ENCODE data around the gene ATAD1. TPM values are rescaled to one million over a fixed set of nuclear protein-coding genes. Genes with fewer than 3 reads are reported as not detected.

Gene ATAD1
- total RNA-seq, 1 experiment from 2014 or later, result 46.7 TPM

DNA sequence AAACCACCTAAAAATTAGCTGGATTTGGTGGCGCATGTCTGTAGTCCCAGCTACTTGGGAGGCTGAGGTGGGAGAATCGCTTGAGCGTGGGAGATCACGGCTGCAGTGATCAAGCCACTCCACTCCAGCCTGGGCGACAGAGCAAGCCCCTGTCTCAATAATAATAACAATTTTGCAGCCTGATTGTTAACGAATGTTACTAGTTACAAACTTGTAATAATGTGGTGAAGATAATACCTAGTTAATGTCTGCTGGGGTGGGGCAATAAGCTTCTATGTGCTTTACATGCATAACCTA, 1.2 kb upstream of the ATAD1 start:
- Mint-ChIP-seq H3K9me3 (no peaks in the 10 kb centered on the region), H3K27ac (no peak overlapping the region), H3K4me1 (peaks cover 26% of the 10 kb centered on the region), H3K4me3 (peak overlapping the region; percentile 95), H3K27me3 (ENCODE audit: low read depth) (peaks cover 5% of the 10 kb centered on the region; the same call in 1 of the 2 replicates), H3K36me3 (peaks cover 3% of the 10 kb centered on the region)
- DNase-seq (ENCODE audit: low spot score), result no peak
- ATAC-seq, result no peak
- TF ChIP-seq TCF7 (CRISPR knock-in tag; IDR thresholded peaks at IDR 0.05; ENCODE audit: low read depth) (no peak), TEAD1 (CRISPR knock-in tag; IDR thresholded peaks at IDR 0.05) (no peak), EMX1 (CRISPR knock-in tag; IDR thresholded peaks at IDR 0.05) (no peak)
- TF ChIP-seq, protein P1, sequence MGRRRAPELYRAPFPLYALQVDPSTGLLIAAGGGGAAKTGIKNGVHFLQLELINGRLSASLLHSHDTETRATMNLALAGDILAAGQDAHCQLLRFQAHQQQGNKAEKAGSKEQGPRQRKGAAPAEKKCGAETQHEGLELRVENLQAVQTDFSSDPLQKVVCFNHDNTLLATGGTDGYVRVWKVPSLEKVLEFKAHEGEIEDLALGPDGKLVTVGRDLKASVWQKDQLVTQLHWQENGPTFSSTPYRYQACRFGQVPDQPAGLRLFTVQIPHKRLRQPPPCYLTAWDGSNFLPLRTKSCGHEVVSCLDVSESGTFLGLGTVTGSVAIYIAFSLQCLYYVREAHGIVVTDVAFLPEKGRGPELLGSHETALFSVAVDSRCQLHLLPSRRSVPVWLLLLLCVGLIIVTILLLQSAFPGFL (CRISPR knock-in tag; IDR thresholded peaks at IDR 0.05; ENCODE audit: borderline replicate concordance), result no peak
- TF ChIP-seq, protein P2, sequence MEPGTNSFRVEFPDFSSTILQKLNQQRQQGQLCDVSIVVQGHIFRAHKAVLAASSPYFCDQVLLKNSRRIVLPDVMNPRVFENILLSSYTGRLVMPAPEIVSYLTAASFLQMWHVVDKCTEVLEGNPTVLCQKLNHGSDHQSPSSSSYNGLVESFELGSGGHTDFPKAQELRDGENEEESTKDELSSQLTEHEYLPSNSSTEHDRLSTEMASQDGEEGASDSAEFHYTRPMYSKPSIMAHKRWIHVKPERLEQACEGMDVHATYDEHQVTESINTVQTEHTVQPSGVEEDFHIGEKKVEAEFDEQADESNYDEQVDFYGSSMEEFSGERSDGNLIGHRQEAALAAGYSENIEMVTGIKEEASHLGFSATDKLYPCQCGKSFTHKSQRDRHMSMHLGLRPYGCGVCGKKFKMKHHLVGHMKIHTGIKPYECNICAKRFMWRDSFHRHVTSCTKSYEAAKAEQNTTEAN (CRISPR knock-in tag; IDR thresholded peaks at IDR 0.05), result no peak
- TF ChIP-seq, protein P3, sequence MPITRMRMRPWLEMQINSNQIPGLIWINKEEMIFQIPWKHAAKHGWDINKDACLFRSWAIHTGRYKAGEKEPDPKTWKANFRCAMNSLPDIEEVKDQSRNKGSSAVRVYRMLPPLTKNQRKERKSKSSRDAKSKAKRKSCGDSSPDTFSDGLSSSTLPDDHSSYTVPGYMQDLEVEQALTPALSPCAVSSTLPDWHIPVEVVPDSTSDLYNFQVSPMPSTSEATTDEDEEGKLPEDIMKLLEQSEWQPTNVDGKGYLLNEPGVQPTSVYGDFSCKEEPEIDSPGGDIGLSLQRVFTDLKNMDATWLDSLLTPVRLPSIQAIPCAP (CRISPR knock-in tag; IDR thresholded peaks at IDR 0.05), result no peak
- POLR2A ChIA-PET, result interaction anchor here (0.6 to 3.0 kb wide), 4 partner anchors 9 to 942 kb away, joined by 3 to 22 read pairs (median 6); partner anchors contain the start of genes KLLN and PTEN
- CTCF ChIA-PET, result interaction anchor here (0.7 to 1.8 kb wide), 3 partner anchors 23 to 43 kb away, joined by 3 to 5 read pairs (median 3); no protein-coding TSS in a partner anchor

DNA sequence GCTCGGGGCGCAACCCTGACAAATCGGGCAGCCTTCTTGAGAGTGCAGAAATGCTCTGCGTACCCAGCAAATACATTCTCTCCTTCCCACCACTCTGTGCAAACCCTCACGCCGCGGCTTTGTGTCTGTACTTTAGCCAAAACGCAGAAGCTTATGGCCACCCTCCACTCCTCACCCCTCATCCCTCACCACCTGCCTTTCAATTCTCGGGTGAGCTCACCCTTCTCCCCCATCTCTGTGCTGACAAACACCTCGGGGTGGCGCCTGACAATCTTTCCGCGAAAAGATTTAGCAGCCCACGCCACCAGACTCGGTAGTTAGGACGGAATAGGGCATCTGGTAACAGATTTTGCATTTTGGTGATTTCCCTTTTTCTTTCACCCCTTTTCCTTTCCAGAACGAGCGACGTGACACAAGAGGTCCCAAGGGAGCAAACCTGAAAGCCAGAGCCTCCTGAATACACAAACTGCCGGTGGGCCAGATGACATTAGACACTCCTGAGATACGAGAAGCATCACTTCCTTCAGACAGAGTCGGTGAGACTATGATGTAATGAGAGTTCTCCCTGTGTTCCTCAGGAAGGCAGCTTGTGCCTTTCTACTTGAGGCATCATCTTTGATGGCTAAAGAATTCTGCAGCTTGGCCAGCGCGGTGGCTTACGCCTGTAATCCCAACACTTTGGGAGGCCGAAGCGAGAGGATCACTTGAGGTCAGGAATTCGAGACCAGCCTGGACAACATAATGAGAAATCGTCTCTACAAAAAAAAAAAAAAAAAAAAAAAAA, 671 bp upstream of the ATAD1 start:
- peaks cover 26% of the 10 kb centered on the region for H3K4me1 Mint-ChIP-seq
- ATAC-seq (peak; percentile 36), DNase-seq (ENCODE audit: low spot score) (no peak)
- peak overlapping the region; percentile 95 for H3K4me3 Mint-ChIP-seq
- TF ChIP-seq FOXP1 (CRISPR knock-in tag; IDR thresholded peaks at IDR 0.05; ENCODE audit: borderline replicate concordance) (0 out of 2 replicates have a peak, but pooled peaks have one; percentile 51), ZNF263 (CRISPR knock-in tag; IDR thresholded peaks at IDR 0.05; ENCODE audit: low read depth) (no peak), TP53 (CRISPR knock-in tag; IDR thresholded peaks at IDR 0.05) (0 out of 2 replicates have a peak, but pooled peaks have one; percentile 1), GABPB1 (CRISPR knock-in tag; IDR thresholded peaks at IDR 0.05) (0 out of 2 replicates have a peak, but pooled peaks have one; percentile 19), ETV6 (CRISPR knock-in tag; IDR thresholded peaks at IDR 0.05) (no peak), TEAD1 (CRISPR knock-in tag; IDR thresholded peaks at IDR 0.05) (0 out of 2 replicates have a peak, but pooled peaks have one; percentile 14)
- TF ChIP-seq, protein P4, sequence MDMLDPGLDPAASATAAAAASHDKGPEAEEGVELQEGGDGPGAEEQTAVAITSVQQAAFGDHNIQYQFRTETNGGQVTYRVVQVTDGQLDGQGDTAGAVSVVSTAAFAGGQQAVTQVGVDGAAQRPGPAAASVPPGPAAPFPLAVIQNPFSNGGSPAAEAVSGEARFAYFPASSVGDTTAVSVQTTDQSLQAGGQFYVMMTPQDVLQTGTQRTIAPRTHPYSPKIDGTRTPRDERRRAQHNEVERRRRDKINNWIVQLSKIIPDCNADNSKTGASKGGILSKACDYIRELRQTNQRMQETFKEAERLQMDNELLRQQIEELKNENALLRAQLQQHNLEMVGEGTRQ (CRISPR knock-in tag; IDR thresholded peaks at IDR 0.05), result no peak
- TF ChIP-seq, protein P5, sequence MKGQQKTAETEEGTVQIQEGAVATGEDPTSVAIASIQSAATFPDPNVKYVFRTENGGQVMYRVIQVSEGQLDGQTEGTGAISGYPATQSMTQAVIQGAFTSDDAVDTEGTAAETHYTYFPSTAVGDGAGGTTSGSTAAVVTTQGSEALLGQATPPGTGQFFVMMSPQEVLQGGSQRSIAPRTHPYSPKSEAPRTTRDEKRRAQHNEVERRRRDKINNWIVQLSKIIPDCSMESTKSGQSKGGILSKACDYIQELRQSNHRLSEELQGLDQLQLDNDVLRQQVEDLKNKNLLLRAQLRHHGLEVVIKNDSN (CRISPR knock-in tag; IDR thresholded peaks at IDR 0.05), result no peak
- TF ChIP-seq, protein P6, sequence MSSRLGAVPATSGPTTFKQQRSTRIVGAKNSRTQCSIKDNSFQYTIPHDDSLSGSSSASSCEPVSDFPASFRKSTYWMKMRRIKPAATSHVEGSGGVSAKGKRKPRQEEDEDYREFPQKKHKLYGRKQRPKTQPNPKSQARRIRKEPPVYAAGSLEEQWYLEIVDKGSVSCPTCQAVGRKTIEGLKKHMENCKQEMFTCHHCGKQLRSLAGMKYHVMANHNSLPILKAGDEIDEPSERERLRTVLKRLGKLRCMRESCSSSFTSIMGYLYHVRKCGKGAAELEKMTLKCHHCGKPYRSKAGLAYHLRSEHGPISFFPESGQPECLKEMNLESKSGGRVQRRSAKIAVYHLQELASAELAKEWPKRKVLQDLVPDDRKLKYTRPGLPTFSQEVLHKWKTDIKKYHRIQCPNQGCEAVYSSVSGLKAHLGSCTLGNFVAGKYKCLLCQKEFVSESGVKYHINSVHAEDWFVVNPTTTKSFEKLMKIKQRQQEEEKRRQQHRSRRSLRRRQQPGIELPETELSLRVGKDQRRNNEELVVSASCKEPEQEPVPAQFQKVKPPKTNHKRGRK (CRISPR knock-in tag; IDR thresholded peaks at IDR 0.05; ENCODE audit: borderline replicate concordance), result no peak
- TF ChIP-seq, protein P7, sequence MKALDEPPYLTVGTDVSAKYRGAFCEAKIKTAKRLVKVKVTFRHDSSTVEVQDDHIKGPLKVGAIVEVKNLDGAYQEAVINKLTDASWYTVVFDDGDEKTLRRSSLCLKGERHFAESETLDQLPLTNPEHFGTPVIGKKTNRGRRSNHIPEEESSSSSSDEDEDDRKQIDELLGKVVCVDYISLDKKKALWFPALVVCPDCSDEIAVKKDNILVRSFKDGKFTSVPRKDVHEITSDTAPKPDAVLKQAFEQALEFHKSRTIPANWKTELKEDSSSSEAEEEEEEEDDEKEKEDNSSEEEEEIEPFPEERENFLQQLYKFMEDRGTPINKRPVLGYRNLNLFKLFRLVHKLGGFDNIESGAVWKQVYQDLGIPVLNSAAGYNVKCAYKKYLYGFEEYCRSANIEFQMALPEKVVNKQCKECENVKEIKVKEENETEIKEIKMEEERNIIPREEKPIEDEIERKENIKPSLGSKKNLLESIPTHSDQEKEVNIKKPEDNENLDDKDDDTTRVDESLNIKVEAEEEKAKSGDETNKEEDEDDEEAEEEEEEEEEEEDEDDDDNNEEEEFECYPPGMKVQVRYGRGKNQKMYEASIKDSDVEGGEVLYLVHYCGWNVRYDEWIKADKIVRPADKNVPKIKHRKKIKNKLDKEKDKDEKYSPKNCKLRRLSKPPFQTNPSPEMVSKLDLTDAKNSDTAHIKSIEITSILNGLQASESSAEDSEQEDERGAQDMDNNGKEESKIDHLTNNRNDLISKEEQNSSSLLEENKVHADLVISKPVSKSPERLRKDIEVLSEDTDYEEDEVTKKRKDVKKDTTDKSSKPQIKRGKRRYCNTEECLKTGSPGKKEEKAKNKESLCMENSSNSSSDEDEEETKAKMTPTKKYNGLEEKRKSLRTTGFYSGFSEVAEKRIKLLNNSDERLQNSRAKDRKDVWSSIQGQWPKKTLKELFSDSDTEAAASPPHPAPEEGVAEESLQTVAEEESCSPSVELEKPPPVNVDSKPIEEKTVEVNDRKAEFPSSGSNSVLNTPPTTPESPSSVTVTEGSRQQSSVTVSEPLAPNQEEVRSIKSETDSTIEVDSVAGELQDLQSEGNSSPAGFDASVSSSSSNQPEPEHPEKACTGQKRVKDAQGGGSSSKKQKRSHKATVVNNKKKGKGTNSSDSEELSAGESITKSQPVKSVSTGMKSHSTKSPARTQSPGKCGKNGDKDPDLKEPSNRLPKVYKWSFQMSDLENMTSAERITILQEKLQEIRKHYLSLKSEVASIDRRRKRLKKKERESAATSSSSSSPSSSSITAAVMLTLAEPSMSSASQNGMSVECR (CRISPR knock-in tag; IDR thresholded peaks at IDR 0.05; ENCODE audit: borderline replicate concordance), result 0 out of 2 replicates have a peak, but pooled peaks have one; percentile 22
- TF ChIP-seq, protein P8, sequence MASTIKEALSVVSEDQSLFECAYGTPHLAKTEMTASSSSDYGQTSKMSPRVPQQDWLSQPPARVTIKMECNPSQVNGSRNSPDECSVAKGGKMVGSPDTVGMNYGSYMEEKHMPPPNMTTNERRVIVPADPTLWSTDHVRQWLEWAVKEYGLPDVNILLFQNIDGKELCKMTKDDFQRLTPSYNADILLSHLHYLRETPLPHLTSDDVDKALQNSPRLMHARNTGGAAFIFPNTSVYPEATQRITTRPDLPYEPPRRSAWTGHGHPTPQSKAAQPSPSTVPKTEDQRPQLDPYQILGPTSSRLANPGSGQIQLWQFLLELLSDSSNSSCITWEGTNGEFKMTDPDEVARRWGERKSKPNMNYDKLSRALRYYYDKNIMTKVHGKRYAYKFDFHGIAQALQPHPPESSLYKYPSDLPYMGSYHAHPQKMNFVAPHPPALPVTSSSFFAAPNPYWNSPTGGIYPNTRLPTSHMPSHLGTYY (CRISPR knock-in tag; IDR thresholded peaks at IDR 0.05), result no peak
- POLR2A ChIA-PET, result interaction anchor here (0.5 to 3.0 kb wide), 7 partner anchors 10 to 942 kb away, joined by 3 to 22 read pairs (median 6); partner anchors contain the start of genes KLLN and PTEN
- peak overlapping the region; percentile 66 for H3K27ac Mint-ChIP-seq
- CTCF ChIA-PET, result interaction anchor here (0.5 to 1.8 kb wide), 5 partner anchors 9 to 571 kb away, joined by 3 to 5 read pairs (median 3); no protein-coding TSS in a partner anchor
- peaks cover 5% of the 10 kb centered on the region; the same call in 1 of the 2 replicates for H3K27me3 Mint-ChIP-seq (ENCODE audit: low read depth)
- H3K9me3 Mint-ChIP-seq, result no peaks in the 10 kb centered on the region
- peaks cover 5% of the 10 kb centered on the region for H3K36me3 Mint-ChIP-seq

Data from WTC11 (cell line).